H1 (cell line): ENCODE results near the gene WIPF1. TPM values are rescaled to one million over a fixed set of nuclear protein-coding genes. Genes with fewer than 3 reads are reported as not detected.

Experiments used
- CTCF ChIA-PET: fragments of 300-600 bp; sonication (Branson Sonifier 250); formaldehyde crosslinking; loops from one replicate; lab custom pipeline; 2021; ENCODE audit not compliant: partially characterized antibody; lab: Charles Lee
- POLR2A ChIA-PET: fragments of 300-600 bp; sonication (Branson Sonifier 250); formaldehyde crosslinking; loops from one replicate; lab custom pipeline; 2021; ENCODE audit warnings: inconsistent platforms; ENCODE audit not compliant: partially characterized antibody; lab: Charles Lee
- DNase-seq, 2 experiments: peaks; one replicate each; pipeline versions ENCODE4 v3.0.0 to v3.0.0-alpha.2; 2010 to 2022; ENCODE audit warnings: low spot score in 2 of 2, low read depth in 1 of 2, mixed read lengths in 1 of 2
- FAIRE-seq: peaks from 2 replicates; lab custom pipeline; 2011; peaks lifted over from hg19 to GRCh38; lab: Jason Lieb, UNC
- H2AFZ ChIP-seq: 2 replicates; pipeline ENCODE4 v1.8.1; 2012; ENCODE audit warnings: low read length, inconsistent platforms
- H2AK5ac ChIP-seq: 2 replicates; pipeline ENCODE4 v1.6.1; 2013; ENCODE audit warnings: low read depth, low read length
- H2BK120ac ChIP-seq: replicated peaks from 2 replicates; pipeline ENCODE3; 2013; ENCODE audit warnings: low read depth, low read length, inconsistent platforms
- H2BK12ac ChIP-seq: 2 replicates; pipeline ENCODE4 v1.6.1; 2013; ENCODE audit warnings: low read depth, low read length
- H2BK15ac ChIP-seq: 2 replicates; pipeline ENCODE4 v1.6.1; 2013; ENCODE audit warnings: low read length
- H2BK20ac ChIP-seq: 2 replicates; pipeline ENCODE4 v1.6.1; 2013; ENCODE audit warnings: low read length
- H2BK5ac ChIP-seq: 2 replicates; pipeline ENCODE4 v1.6.1; 2013; ENCODE audit warnings: low read depth, low read length
- H3K14ac ChIP-seq: 2 replicates; pipeline ENCODE4 v1.6.1; 2013; ENCODE audit warnings: inconsistent platforms; ENCODE audit not compliant: insufficient read length
- H3K18ac ChIP-seq: 2 replicates; pipeline ENCODE4 v1.6.1; 2013; ENCODE audit warnings: low read length; ENCODE audit errors: extremely low read depth
- H3K23ac ChIP-seq: 2 replicates; pipeline ENCODE4 v1.6.1; 2013; ENCODE audit warnings: inconsistent platforms; ENCODE audit not compliant: insufficient read length
- H3K23me2 ChIP-seq: 2 replicates; pipeline ENCODE4 v1.6.1; 2013; ENCODE audit warnings: low read depth, low read length
- H3K27ac ChIP-seq: 2 replicates; pipeline ENCODE4 v1.6.1; 2011; ENCODE audit warnings: low read depth, low read length, inconsistent platforms
- H3K27me3 ChIP-seq, 4 experiments: replicated peaks in 1 of 4; 1 replicate in 1 of 4; 2 replicates in 3 of 4; pipeline versions ENCODE4 v1.6.1 to v1.8.1; 2011 to 2013; ENCODE audit warnings: low read length in 3 of 4, mild to moderate bottlenecking in 3 of 4, inconsistent platforms in 2 of 4, mixed read lengths in 2 of 4, moderate library complexity in 1 of 4; ENCODE audit not compliant: control insufficient read depth in 3 of 4, insufficient read depth in 3 of 4; ENCODE audit errors: extremely low read depth in 1 of 4
- H3K36me3 ChIP-seq, 4 experiments: 2 replicates each; pipeline versions ENCODE4 v1.6.1 to v1.8.1; 2011 to 2013; ENCODE audit warnings: mild to moderate bottlenecking in 4 of 4, low read length in 3 of 4, moderate library complexity in 2 of 4, control low read depth in 1 of 4, inconsistent platforms in 1 of 4; ENCODE audit not compliant: insufficient read depth in 4 of 4, control insufficient read depth in 2 of 4
- H3K4ac ChIP-seq: replicated peaks from 2 replicates; pipeline ENCODE3; 2013; ENCODE audit warnings: low read length, low read depth, mixed read lengths, inconsistent platforms; ENCODE audit not compliant: insufficient read length
- H3K4me1 ChIP-seq, 4 experiments: replicated peaks in 1 of 4; 1 replicate in 1 of 4; 2 replicates in 3 of 4; pipeline versions ENCODE4 v1.6.1 to v1.8.1; 2011 to 2013; ENCODE audit warnings: low read length in 3 of 4, inconsistent platforms in 2 of 4, mixed read lengths in 1 of 4; ENCODE audit not compliant: insufficient read depth in 4 of 4, control insufficient read depth in 3 of 4
- H3K4me2 ChIP-seq, 2 experiments: 2 replicates each; pipeline versions ENCODE4 v1.6.1 to v1.8.1; 2011 to 2013; ENCODE audit warnings: low read depth in 2 of 2, low read length in 2 of 2, control low read depth in 1 of 2, inconsistent platforms in 1 of 2, mild to moderate bottlenecking in 1 of 2; ENCODE audit not compliant: insufficient read depth in 1 of 2
- H3K4me3 ChIP-seq, 4 experiments: fragments of 200-600, 300-600 bp in 1 of 4; sonication (generic), shearing (Covaris generic), sonication (Bioruptor Twin) in 1 of 4; 2 replicates each; pipeline versions ENCODE4 v1.5.1 to v1.8.1; 2011 to 2016; ENCODE audit warnings: low read length in 4 of 4, low read depth in 3 of 4, control low read depth in 2 of 4, inconsistent platforms in 2 of 4, mild to moderate bottlenecking in 2 of 4, mixed read lengths in 1 of 4, moderate library complexity in 1 of 4; ENCODE audit not compliant: insufficient read depth in 2 of 4; ENCODE audit errors: extremely low read depth in 1 of 4
- H3K56ac ChIP-seq: replicated peaks from 2 replicates; pipeline ENCODE3; 2013; ENCODE audit warnings: low read depth, mild to moderate bottlenecking, mixed read lengths, low read length, inconsistent platforms; ENCODE audit not compliant: insufficient read length
- H3K79me1 ChIP-seq: 2 replicates; pipeline ENCODE4 v1.6.1; 2013; ENCODE audit warnings: low read depth, low read length, control low read depth
- H3K79me2 ChIP-seq, 2 experiments: 2 replicates each; pipeline versions ENCODE4 v1.6.1 to v1.8.1; 2012 to 2013; ENCODE audit warnings: low read length in 2 of 2, mild to moderate bottlenecking in 2 of 2, inconsistent platforms in 1 of 2; ENCODE audit not compliant: insufficient read depth in 2 of 2, control insufficient read depth in 1 of 2
- H3K9ac ChIP-seq, 4 experiments: replicated peaks in 1 of 4; 1 replicate in 1 of 4; 2 replicates in 3 of 4; pipeline versions ENCODE4 v1.6.1 to v1.8.1; 2011 to 2013; ENCODE audit warnings: low read depth in 3 of 4, low read length in 3 of 4, control low read depth in 2 of 4, mild to moderate bottlenecking in 2 of 4, moderate library complexity in 2 of 4, inconsistent platforms in 1 of 4; ENCODE audit errors: extremely low read depth in 1 of 4
- H3K9me3 ChIP-seq, 2 experiments: 2 replicates each; pipeline versions ENCODE4 v1.6.1 to v1.8.1; 2012 to 2013; ENCODE audit warnings: mild to moderate bottlenecking in 2 of 2, moderate library complexity in 2 of 2, control low read depth in 1 of 2, inconsistent platforms in 1 of 2, low read depth in 1 of 2, low read length in 1 of 2, mixed read lengths in 1 of 2; ENCODE audit not compliant: insufficient read depth in 2 of 2
- H4K20me1 ChIP-seq, 2 experiments: replicated peaks in 1 of 2; 2 replicates each; pipeline versions ENCODE3 to v1.8.1; 2011 to 2013; ENCODE audit warnings: inconsistent platforms in 2 of 2, low read length in 2 of 2, mild to moderate bottlenecking in 1 of 2; ENCODE audit not compliant: insufficient read depth in 2 of 2, control insufficient read depth in 1 of 2
- H4K5ac ChIP-seq: 2 replicates; pipeline ENCODE4 v1.6.1; 2013; ENCODE audit warnings: low read length, low read depth, mixed read lengths, inconsistent platforms; ENCODE audit not compliant: insufficient read length
- H4K8ac ChIP-seq: 2 replicates; pipeline ENCODE4 v1.8.0; 2013; ENCODE audit warnings: mild to moderate bottlenecking, moderate library complexity, low read length, inconsistent platforms; ENCODE audit not compliant: insufficient read depth; ENCODE audit errors: extremely low read depth
- H4K91ac ChIP-seq: replicated peaks from 2 replicates; pipeline ENCODE3; 2013; ENCODE audit warnings: low read length, mixed read lengths, inconsistent platforms; ENCODE audit not compliant: insufficient read length
- ASH2L ChIP-seq: fragments of 200-600, 300-600 bp; sonication (generic); IDR thresholded peaks from one replicate; pipeline ENCODE4 v1.7.1; 2017; ENCODE audit warnings: low read length
- CBX5 ChIP-seq: fragments of 300-800, 300-1000 bp; sonication (generic); IDR thresholded peaks from 2 replicates; pipeline ENCODE4 v1.7.1; 2016; ENCODE audit warnings: antibody characterized with exemption, low read length, low read depth
- CHD1 ChIP-seq: IDR thresholded peaks from 2 replicates; pipeline ENCODE4 v1.6.1; 2012; ENCODE audit warnings: low read depth, low read length, improper control_type of control experiment
- CREB1 ChIP-seq: IDR thresholded peaks from 2 replicates; pipeline ENCODE4 v1.6.1; 2012; ENCODE audit warnings: inconsistent platforms
- GABPA ChIP-seq: IDR thresholded peaks from 2 replicates; pipeline ENCODE4 v1.6.1; 2011; ENCODE audit warnings: mild to moderate bottlenecking, low read length, moderate library complexity, borderline replicate concordance; ENCODE audit not compliant: insufficient read depth
- HDAC2 ChIP-seq, 2 experiments: fragments of 300-600 bp in 1 of 2; sonication (generic) in 1 of 2; IDR thresholded peaks; 2 replicates each; pipeline ENCODE4 v1.6.1; 2011 to 2012; ENCODE audit warnings: low read depth in 2 of 2, low read length in 2 of 2, mild to moderate bottlenecking in 2 of 2, moderate library complexity in 2 of 2, borderline replicate concordance in 1 of 2, inconsistent platforms in 1 of 2
- JUN ChIP-seq: IDR thresholded peaks from 2 replicates; pipeline ENCODE4 v1.6.1; 2011; ENCODE audit warnings: low read depth, mild to moderate bottlenecking, improper control_type of control experiment, low read length
- KDM4A ChIP-seq: IDR thresholded peaks from one replicate; pipeline ENCODE4 v1.7.1; 2012; ENCODE audit warnings: low read depth, mild to moderate bottlenecking, moderate library complexity, low read length, inconsistent platforms; ENCODE audit not compliant: severe bottlenecking
- PHF8 ChIP-seq: fragments of 200-600 bp; sonication (generic); conservative IDR thresholded peaks from 2 replicates; pipeline ENCODE4 v1.7.1; 2012; ENCODE audit warnings: low read depth, mild to moderate bottlenecking, inconsistent platforms, low read length, moderate library complexity
- RAD21 ChIP-seq, 2 experiments: IDR thresholded peaks in 1 of 2; conservative IDR thresholded peaks in 1 of 2; 2 replicates each; pipeline ENCODE4 v1.6.1; 2011; ENCODE audit warnings: low read depth in 2 of 2, low read length in 2 of 2, improper control_type of control experiment in 1 of 2, inconsistent platforms in 1 of 2, mild to moderate bottlenecking in 1 of 2, moderate library complexity in 1 of 2
- RBBP5 ChIP-seq: IDR thresholded peaks from 2 replicates; pipeline ENCODE4 v1.7.1; 2012; ENCODE audit warnings: low read depth, mild to moderate bottlenecking, inconsistent platforms, low read length, moderate library complexity, borderline replicate concordance
- SP2 ChIP-seq: IDR thresholded peaks from 2 replicates; pipeline ENCODE4 v1.6.1; 2012; ENCODE audit warnings: mild to moderate bottlenecking, low read length, inconsistent platforms
- WGBS, 2 experiments: shearing (Covaris generic) in 1 of 2; methylation state at CpG; one replicate each; pipeline versions ENCODE4 v1.1.6 to v1.1.7; 2013 to 2015; ENCODE audit warnings: low lambda C conversion rate in 2 of 2, mixed read lengths in 2 of 2, inconsistent platforms in 1 of 2, low coverage in 1 of 2, missing lambda C conversion rate in 1 of 2; ENCODE audit not compliant: insufficient replicate concordance in 2 of 2, insufficient coverage in 1 of 2, insufficient read length in 1 of 2; ENCODE audit errors: extremely low coverage in 1 of 2, missing lambda C conversion rate in 1 of 2; 5-methylcytosine and 5-hydroxymethylcytosine counted together
- polyA plus RNA-seq, 7 experiments: library from polyadenylated mRNA; depleted of rRNA in 3 of 7; stranded (reverse) in 5 of 7; unstranded in 2 of 7; fragments of >200 nt in 5 of 7; fragments of 200-250 nt in 2 of 7; gene quantifications; 1 replicate in 5 of 7; 2 replicates in 1 of 7; 4 replicates in 1 of 7; pipeline versions ENCODE4 v1.2.1 to v1.2.3, GENCODE V29; 2011 to 2013; ENCODE audit warnings: missing spikeins in 2 of 7, mixed read lengths in 2 of 7
- total RNA-seq: library from RNA; stranded (reverse); fragmentation: NEBNext Ultra II Directional; extraction: Animal tissue kit (Norgen Biotek cat#: 25700); gene quantifications from 2 replicates; pipeline ENCODE4 v1.2.1, GENCODE V29; 2021
- TF ChIP-seq, protein P1 (sequence below): IDR thresholded peaks from 2 replicates; pipeline ENCODE4 v1.6.1; 2012; ENCODE audit warnings: inconsistent platforms

Gene WIPF1
- total and polyA plus RNA-seq, 2 of the 8 experiments (the other 6 are each of a cell fraction or from before 2014, with no cell fraction given): 4.7 to 5.2 TPM

GRCh38 chr2:174555998-174556397 lies 41.6 kb downstream of the WIPF1 start:
- H3K4me3 ChIP-seq: no peak overlapping the region
- H2BK20ac ChIP-seq: no peak overlapping the region
- H2AK5ac ChIP-seq: no peak overlapping the region
- no peak overlapping the region for H4K8ac ChIP-seq
- DNase-seq: no peak
- H3K23me2 ChIP-seq: no peaks in the 10 kb centered on the region
- no peak overlapping the region for H3K18ac ChIP-seq
- H3K14ac ChIP-seq: no peak overlapping the region
- no peaks in the 10 kb centered on the region for H3K4me1 ChIP-seq
- H3K56ac ChIP-seq: no peak overlapping the region
- H3K79me2 ChIP-seq: no peaks in the 10 kb centered on the region
- CTCF ChIA-PET: interaction anchor here (1.1 to 2.7 kb wide), 6 partner anchors 9 to 144 kb away, joined by 3 to 16 read pairs (median 4); no protein-coding TSS in a partner anchor
- H4K20me1 ChIP-seq: no peaks in the 10 kb centered on the region
- TF ChIP-seq RAD21 (IDR thresholded peaks at IDR 0.05 in 1 of 2, conservative IDR thresholded peaks at IDR 0.05 in 1 of 2; ENCODE audit: low read depth in 2 of 2, low read length in 2 of 2) (no peak), PHF8 (no peak), CBX5 (no peak), KDM4A (no peak), ASH2L (no peak), RBBP5 (no peak), SP2 (no peak), CHD1 (no peak), HDAC2 (IDR thresholded peaks at IDR 0.05; ENCODE audit: borderline replicate concordance in 1 of 2, low read depth in 2 of 2, low read length in 2 of 2) (no peak), CREB1 (no peak), GABPA (no peak), JUN (no peak)
- TF ChIP-seq, protein P1, sequence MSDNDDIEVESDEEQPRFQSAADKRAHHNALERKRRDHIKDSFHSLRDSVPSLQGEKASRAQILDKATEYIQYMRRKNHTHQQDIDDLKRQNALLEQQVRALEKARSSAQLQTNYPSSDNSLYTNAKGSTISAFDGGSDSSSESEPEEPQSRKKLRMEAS: no peak
- TF ChIP-seq, all 59 proteins: peak for 0
- Histone ChIP-seq H2BK15ac (no peak overlapping the region), H3K79me1 (no peaks in the 10 kb centered on the region), H3K4me2 (no peak overlapping the region), H2AFZ (no peak overlapping the region), H3K36me3 (no peaks in the 10 kb centered on the region), H2BK5ac (no peak overlapping the region), H2BK120ac (no peak overlapping the region), H3K9ac (no peak overlapping the region), H3K23ac (no peak overlapping the region), H4K5ac (no peak overlapping the region), H3K4ac (no peak overlapping the region), H3K9me3 (peaks cover 2 to 5% of the 10 kb centered on the region in 2 experiments; a peak in 2 of 4 replicates), H3K27ac (no peak overlapping the region), H4K91ac (no peak overlapping the region), H2BK12ac (no peak overlapping the region), H3K27me3 (no peaks in the 10 kb centered on the region)
- FAIRE-seq: no peak
- 92% methylated on average over 4 of the region's 4 CpGs; no CpG with 5 or more reads in 1 of the 2 experiments for WGBS, 2 experiments
- POLR2A ChIA-PET: interaction anchor here (1.2 to 1.3 kb wide), 2 partner anchors 8 to 70 kb away, joined by 3 to 4 read pairs; no protein-coding TSS in a partner anchor
